Femur (tissue), 1 donor: ENCODE results near the gene FMN1.
A peak's percentile ranks its signal among the peaks of the same experiment; 100 is the strongest.
"Not testable (repeated sequence)": the region's sequence is repeated elsewhere in the genome, so short reads cannot be mapped to it uniquely, and the experiment has no call there.

ENCODE experiments used
- DNase-seq: peaks from one replicate; pipeline ENCODE4 v3.0.0-alpha.2; 2017

FMN1 gene

GRCh38 chr15:32959077-32959476, 235.4 kb downstream of the FMN1 start:
- DNase-seq, result no peak

GRCh38 chr15:32957219-32957618, 237.3 kb downstream of the FMN1 start:
- no peak for DNase-seq

DNA sequence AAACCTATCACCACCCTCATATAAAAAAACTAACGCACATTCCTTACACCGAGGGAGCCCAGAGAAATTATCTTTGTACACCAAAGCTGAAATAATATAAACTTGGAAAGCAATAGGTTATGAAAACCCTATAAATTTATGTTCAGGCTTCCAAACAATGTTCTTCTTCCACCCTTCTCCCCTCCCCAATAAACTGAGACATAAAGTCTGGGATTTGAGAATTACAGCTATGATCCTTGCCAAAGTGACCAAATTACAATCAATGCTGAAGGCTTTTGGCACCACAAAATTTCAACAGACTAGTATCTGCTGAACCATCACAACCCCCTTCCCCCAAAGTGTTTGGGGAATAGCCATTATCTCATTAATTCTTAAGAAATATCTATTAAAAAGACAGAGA, 237.8 kb downstream of the FMN1 start:
- DNase-seq, result no peak

GRCh38 chr15:32956006-32956405, 238.5 kb downstream of the FMN1 start:
- DNase-seq, result peak; percentile 55

DNA sequence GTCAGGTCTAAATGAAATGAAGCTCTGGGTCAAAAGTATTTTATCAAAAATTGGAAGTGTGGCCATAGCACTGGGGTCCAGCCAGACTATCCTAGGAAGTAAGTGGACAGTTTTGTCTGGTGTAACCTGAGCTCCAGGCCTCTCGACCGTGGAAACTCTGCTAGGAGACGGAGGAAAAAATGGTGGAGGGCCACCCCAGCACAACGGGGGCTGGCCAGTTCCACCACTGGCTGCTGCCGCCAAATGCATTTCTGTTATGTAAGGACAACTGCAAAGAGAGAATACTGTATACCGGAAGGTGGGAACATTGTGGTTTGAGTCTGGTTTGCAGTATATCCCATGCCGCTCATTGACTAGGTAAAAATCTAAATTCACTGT, 241.0 kb downstream of the FMN1 start:
- peak; percentile 45 for DNase-seq

- peak; percentile 58 for DNase-seq
Measured at GRCh38 chr15:32952901-32953532, 241.5 kb downstream of the FMN1 start.

GRCh38 chr15:32951736-32952464, 242.6 kb downstream of the FMN1 start:
- DNase-seq, result no peak

- DNase-seq, result not testable (repeated sequence)
Measured at GRCh38 chr15:32950051-32950450, 244.5 kb downstream of the FMN1 start.

GRCh38 chr15:32946210-32946609, 248.3 kb downstream of the FMN1 start:
- no peak for DNase-seq

GRCh38 chr15:32944431-32944830, 250.1 kb downstream of the FMN1 start:
- DNase-seq, result no peak

DNA sequence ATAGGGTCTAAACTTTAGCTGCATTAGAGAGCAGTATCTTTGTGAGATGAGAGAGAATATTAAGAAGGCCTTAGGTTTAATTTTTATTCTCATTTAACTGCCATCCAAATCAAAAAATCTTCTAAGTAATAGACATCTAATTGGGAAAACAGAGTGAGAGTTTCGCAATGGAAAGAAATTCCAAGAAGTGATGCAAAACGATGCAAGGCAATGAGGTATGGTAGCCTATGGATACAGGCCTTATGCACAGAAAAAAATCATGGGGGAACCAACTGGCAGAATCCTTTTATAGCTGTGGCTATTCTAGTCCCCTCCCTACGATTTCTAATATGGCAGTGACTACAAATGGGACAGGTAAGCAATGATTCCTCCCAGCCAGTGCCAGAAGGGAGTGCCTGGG, 250.8 kb downstream of the FMN1 start:
- no peak for DNase-seq

- peak; percentile 51 for DNase-seq
Measured at GRCh38 chr15:32942401-32942841, 252.1 kb downstream of the FMN1 start.

DNA sequence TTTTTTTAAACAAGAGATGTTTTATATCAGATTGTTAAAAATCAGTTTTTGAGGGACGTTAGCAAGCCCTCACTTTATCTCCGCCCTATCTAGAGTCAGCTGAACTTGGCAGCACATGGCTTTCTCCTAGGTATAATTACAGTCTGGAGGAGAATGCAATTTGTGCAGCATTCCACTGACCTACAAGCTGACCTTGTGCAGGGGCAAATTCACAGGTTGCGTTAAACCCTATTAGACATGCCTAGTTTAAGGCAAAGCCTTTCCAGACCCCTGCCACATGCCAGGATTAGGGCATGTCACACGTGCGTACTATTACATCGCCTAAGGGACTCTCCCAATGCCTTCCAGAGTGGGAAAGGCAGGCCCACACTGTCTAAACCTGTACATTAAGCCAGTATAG, 252.7 kb downstream of the FMN1 start:
- DNase-seq, result no peak

- DNase-seq, result no peak
Measured at GRCh38 chr15:32936976-32937375, 257.5 kb downstream of the FMN1 start.

DNA sequence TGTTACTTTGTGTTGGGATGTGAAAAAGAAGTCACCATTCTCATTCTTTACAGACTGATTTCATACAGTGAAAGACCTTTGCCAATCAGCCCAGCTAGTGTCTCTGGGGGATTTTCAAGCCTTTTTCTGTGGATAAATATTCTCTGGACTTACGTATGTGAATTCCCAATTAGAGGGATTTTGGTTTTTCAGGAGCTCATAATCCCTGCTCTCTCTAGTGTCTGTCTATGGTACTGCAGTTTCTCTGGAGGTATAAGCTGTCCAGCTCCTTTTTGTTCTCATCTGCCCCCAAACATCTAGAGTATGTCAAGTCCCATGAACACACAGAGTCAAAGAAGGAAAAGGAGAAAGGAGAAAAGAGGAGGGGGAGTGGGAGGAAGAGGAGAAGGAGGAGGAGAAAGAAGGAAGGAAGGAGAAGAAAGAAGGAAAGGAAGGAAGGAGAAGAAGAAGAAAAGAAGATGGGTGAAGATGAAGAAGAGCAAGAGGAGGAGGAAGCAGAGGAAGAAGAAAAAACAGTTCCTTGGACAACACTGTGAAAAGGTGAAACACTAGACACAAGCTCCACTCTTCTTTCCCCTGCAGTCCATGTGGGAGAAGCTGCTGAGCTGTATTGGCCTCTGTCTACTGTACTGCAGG, 258.1 kb downstream of the FMN1 start:
- no peak for DNase-seq

DNA sequence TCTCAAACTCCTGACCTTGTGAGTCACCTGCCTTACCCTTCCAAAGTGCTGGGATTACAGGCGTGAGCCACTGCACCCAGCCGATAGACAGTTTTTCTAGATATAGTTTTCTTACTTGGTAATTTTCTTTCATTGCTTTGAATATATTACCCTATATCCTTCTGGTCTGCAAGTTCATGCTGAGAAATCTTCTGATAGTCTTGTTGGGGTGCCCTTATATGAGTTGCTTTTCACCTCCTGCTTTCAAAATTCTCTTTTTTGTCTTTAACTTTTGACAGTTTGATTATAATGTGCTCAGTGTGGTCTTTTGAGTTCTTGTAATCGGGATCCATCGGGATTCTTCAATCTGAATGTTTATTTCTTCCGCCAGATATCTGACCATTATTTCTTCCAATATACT, 259.4 kb downstream of the FMN1 start:
- no peak for DNase-seq

DNA sequence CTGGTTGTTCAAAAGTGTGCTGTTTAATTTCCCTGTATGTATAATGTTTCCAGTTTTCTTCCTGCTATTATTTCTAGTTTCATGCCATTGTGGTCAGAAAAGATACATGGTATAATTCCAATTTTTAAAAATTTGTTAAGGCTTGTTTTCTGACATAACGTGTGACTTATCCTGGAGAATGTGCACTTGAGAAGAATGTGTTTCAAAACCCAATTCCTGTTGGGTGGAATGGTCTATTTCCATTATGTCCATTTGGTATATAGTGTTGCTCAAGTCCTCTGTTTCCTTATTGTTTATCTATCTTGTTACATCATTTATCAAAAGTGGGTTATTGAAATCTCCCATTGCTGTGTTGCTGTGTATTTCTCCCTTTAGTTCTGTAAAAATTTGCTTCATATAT, 261.3 kb downstream of the FMN1 start:
- DNase-seq, result no peak

DNA sequence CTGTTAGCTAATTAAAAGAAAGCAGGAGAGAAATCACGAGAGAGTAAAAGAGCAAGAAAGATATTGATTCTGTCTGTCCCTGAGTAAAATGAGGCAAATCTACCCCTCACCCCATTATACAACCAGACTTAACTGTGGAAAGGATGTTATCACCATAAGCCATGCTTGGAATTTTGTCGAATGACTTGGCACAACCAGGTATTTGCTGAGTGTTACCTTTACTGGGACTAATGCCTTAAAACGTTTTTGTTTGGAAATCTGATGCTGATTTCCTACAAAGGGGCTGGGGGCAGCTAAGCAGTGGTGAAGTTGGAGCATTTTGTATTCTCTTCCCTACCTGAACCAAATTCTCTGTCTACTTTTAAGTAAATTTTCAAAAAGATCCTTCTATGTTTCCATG, 265.6 kb downstream of the FMN1 start:
- DNase-seq, result no peak

DNA sequence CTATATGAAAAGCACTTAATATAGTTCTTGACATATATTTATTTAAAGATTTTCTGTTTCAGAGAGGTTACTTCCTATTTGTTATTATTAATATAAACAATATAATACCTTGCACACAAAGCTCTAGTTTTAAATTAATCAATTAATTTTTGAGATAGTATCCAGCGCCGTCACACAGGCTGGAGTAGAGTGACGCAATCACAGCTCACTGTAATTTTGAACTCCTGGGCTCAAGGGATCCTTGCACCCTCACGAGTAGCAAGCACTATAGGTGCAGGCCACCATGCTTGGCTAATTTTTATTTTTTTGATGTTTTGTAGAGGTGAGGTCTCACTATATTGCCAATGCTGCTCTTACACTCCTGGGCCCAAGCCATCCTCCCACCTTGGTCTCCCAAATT, 267.4 kb downstream of the FMN1 start:
- no peak for DNase-seq

- DNase-seq, result no peak
Measured at GRCh38 chr15:32923176-32923575, 271.3 kb downstream of the FMN1 start.

- DNase-seq, result no peak
Measured at GRCh38 chr15:32922541-32922940, 272.0 kb downstream of the FMN1 start.

DNA sequence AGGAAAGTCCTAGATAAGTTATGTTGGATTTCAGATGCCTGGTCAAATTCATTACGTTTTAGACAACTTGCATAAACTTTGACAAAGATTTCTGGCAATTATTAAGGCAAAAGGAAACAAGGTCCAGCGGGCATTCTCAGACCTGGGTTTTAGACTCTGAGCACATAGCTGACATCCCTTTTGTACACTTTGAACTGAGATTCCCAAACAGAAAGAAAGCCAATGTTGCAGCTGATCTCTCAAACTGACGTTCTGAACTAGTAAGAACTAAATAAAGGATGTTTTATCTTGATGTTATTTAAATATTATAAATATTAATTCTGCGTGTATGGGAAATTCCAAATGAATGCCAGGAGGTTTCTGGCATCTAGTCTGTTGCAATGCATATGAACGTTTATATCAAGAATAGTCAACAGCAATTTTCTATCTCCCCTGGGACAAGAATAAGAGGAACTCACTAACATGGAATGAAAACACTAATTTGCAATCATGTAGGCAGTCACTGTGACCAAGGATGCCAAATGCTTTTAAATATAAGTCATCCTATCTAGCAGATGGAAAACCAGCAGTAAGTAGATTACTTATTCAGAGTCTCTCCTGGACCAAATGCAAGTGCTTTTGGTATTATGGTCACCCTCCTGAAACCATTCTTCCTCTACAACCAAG, 274.6 kb downstream of the FMN1 start:
- no peak for DNase-seq

GRCh38 chr15:32918547-32918946, 276.0 kb downstream of the FMN1 start:
- DNase-seq, result no peak

DNA sequence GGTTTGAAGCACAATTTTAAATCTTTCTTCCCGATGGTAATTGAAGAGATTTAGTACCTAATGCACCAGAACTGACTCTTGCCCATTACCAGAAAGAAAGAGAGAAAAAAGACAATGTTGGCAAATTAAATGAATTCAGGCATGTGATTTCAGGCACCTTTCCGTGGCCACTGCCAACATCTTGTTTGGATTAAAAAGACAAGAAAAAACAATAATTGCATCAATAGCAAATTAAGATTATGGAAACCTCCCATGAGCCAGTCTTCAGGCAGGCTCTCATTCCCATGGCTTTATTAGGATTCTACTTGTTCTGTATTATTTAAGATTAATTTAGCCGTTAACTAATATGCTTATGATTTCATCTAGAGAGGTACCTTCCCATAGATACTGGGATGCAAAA, 283.7 kb downstream of the FMN1 start:
- DNase-seq, result no peak
